Measurements from ENCODE around the gene RIN3. TPM values are rescaled to one million over a fixed set of nuclear protein-coding genes. Genes with fewer than 3 reads are reported as not detected.

Gene RIN3
- total RNA-seq, 1 experiment from 2014 or later = 10.9 TPM

DNA sequence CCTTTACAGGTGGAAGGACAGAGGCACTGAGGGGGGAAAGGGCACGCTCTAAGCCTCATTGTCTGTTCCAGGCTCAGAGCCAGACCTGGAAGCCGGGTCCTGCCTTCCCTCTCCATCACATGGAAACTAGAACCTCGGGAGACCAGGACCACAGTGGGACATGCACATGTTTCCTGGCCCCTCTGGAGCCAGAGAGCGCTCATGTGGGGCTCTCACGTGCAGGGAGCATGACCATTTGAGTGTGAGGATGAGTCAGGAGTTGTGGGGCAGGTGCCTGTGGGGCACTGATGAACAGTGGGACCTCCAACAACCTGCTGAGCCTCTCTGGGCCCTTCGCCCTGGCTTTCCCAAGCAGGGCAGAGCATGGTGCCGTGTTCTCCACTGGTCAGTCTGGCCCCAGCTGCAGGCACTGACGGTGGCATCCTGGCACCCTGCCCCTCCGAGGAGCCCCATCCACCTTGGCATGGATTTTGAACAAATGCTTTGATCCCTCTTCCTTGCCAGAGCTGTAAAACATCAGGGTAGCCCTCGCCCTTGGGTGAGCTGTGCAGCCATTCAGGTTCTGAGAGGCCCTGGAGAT lies 100.2 kb downstream of the RIN3 start:
- BruUV-seq (replicated peaks) = no TSS peak
- Histone ChIP-seq H3K36me3 (ENCODE audit: control insufficient read depth, insufficient read depth, low read length) (no peaks in the 10 kb centered on the region), H3K4me3 (ENCODE audit: low read depth in 2 of 2, low read length in 2 of 2) (no peak overlapping the region), H3K27ac (ENCODE audit: low read length) (no peak overlapping the region), H3K4me1 (ENCODE audit: control insufficient read depth, insufficient read depth, low read length) (no peaks in the 10 kb centered on the region), H3K9me3 (ENCODE audit: control insufficient read depth, insufficient read depth, low read depth, low read length) (no peaks in the 10 kb centered on the region), H3K27me3 (ENCODE audit: control insufficient read depth, insufficient read depth, low read length) (no peaks in the 10 kb centered on the region)
- in situ Hi-C loops (cut with HindIII; ENCODE audit: low pct_unique_long_range_greater_than_20kb, low sequenced_read_pairs) = no loop called here
- DNase-seq (ENCODE audit: low read depth, low spot score) (no peak), ATAC-seq (no peak)
- intact Hi-C loops (cut with micrococcal nuclease; ENCODE audit: unreplicated experiment) = no loop called here
- ChIA-PET POLR2A (no interaction called here), CTCF (interaction anchor here (0.5 kb wide), 1 partner anchor 20 kb away, joined by 5 read pairs; no protein-coding TSS in a partner anchor)
- TF ChIP-seq, protein P1, sequence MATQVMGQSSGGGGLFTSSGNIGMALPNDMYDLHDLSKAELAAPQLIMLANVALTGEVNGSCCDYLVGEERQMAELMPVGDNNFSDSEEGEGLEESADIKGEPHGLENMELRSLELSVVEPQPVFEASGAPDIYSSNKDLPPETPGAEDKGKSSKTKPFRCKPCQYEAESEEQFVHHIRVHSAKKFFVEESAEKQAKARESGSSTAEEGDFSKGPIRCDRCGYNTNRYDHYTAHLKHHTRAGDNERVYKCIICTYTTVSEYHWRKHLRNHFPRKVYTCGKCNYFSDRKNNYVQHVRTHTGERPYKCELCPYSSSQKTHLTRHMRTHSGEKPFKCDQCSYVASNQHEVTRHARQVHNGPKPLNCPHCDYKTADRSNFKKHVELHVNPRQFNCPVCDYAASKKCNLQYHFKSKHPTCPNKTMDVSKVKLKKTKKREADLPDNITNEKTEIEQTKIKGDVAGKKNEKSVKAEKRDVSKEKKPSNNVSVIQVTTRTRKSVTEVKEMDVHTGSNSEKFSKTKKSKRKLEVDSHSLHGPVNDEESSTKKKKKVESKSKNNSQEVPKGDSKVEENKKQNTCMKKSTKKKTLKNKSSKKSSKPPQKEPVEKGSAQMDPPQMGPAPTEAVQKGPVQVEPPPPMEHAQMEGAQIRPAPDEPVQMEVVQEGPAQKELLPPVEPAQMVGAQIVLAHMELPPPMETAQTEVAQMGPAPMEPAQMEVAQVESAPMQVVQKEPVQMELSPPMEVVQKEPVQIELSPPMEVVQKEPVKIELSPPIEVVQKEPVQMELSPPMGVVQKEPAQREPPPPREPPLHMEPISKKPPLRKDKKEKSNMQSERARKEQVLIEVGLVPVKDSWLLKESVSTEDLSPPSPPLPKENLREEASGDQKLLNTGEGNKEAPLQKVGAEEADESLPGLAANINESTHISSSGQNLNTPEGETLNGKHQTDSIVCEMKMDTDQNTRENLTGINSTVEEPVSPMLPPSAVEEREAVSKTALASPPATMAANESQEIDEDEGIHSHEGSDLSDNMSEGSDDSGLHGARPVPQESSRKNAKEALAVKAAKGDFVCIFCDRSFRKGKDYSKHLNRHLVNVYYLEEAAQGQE (IDR thresholded peaks at IDR 0.05; ENCODE audit: insufficient read depth in 1 of 2, low read depth in 2 of 2, low read length in 1 of 2) = no peak
- TF ChIP-seq POLR2AphosphoS5 (IDR thresholded peaks at IDR 0.05; ENCODE audit: low read depth, low read length) (no peak), TCF7L2 (IDR thresholded peaks at IDR 0.05; ENCODE audit: low read depth, low read length) (no peak), SIN3A (IDR thresholded peaks at IDR 0.05; ENCODE audit: borderline replicate concordance, insufficient read depth, low read depth, low read length) (no peak)
- TF ChIP-seq, protein P2, sequence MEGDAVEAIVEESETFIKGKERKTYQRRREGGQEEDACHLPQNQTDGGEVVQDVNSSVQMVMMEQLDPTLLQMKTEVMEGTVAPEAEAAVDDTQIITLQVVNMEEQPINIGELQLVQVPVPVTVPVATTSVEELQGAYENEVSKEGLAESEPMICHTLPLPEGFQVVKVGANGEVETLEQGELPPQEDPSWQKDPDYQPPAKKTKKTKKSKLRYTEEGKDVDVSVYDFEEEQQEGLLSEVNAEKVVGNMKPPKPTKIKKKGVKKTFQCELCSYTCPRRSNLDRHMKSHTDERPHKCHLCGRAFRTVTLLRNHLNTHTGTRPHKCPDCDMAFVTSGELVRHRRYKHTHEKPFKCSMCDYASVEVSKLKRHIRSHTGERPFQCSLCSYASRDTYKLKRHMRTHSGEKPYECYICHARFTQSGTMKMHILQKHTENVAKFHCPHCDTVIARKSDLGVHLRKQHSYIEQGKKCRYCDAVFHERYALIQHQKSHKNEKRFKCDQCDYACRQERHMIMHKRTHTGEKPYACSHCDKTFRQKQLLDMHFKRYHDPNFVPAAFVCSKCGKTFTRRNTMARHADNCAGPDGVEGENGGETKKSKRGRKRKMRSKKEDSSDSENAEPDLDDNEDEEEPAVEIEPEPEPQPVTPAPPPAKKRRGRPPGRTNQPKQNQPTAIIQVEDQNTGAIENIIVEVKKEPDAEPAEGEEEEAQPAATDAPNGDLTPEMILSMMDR (IDR thresholded peaks at IDR 0.05) = no peak

DNA sequence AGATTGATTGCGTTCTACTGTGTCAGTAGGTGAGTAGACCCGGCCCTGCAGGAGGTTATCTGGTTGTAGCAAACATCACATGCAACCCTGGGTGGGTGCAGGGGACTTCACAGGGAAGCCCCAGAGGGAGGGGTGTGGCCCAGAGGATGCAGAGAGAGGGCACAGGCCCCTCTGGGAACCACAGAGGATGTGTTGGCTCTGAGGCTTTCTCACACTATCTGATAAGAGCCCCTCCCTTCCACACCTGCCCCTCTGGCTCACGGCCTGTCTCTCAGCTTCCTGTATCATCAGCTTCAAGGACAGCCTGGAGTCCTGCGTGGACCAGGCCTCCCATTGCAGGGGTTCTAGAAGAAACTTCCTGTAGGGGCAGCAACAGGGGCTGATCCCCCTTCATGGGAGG lies 101.9 kb downstream of the RIN3 start:
- H3K9me3 ChIP-seq (ENCODE audit: control insufficient read depth, insufficient read depth, low read depth, low read length) = no peaks in the 10 kb centered on the region
- no peak overlapping the region for H3K4me3 ChIP-seq (ENCODE audit: low read depth in 2 of 2, low read length in 2 of 2)
- TF ChIP-seq TCF7L2 (IDR thresholded peaks at IDR 0.05; ENCODE audit: low read depth, low read length) = no peak
- TF ChIP-seq, protein P2 (IDR thresholded peaks at IDR 0.05) = no peak
- TF ChIP-seq POLR2AphosphoS5 (IDR thresholded peaks at IDR 0.05; ENCODE audit: low read depth, low read length) = no peak
- TF ChIP-seq, protein P1 (IDR thresholded peaks at IDR 0.05; ENCODE audit: insufficient read depth in 1 of 2, low read depth in 2 of 2, low read length in 1 of 2) = no peak
- no peak for TF ChIP-seq SIN3A (IDR thresholded peaks at IDR 0.05; ENCODE audit: borderline replicate concordance, insufficient read depth, low read depth, low read length)
- no peak for DNase-seq (ENCODE audit: low read depth, low spot score)
- no peaks in the 10 kb centered on the region for H3K27me3 ChIP-seq (ENCODE audit: control insufficient read depth, insufficient read depth, low read length)
- CTCF ChIA-PET = no interaction called here
- in situ Hi-C loops (cut with HindIII; ENCODE audit: low pct_unique_long_range_greater_than_20kb, low sequenced_read_pairs) (no loop called here), intact Hi-C loops (cut with micrococcal nuclease; ENCODE audit: unreplicated experiment) (no loop called here)
- POLR2A ChIA-PET = no interaction called here
- H3K27ac ChIP-seq (ENCODE audit: low read length) = no peak overlapping the region
- H3K36me3 ChIP-seq (ENCODE audit: control insufficient read depth, insufficient read depth, low read length) = no peaks in the 10 kb centered on the region
- ATAC-seq = no peak
- BruUV-seq (replicated peaks) = no TSS peak
- no peaks in the 10 kb centered on the region for H3K4me1 ChIP-seq (ENCODE audit: control insufficient read depth, insufficient read depth, low read length)

All from Panc1 (cell line).